ENCODE results near the gene MAGOHB.

Gene MAGOHB

DNA sequence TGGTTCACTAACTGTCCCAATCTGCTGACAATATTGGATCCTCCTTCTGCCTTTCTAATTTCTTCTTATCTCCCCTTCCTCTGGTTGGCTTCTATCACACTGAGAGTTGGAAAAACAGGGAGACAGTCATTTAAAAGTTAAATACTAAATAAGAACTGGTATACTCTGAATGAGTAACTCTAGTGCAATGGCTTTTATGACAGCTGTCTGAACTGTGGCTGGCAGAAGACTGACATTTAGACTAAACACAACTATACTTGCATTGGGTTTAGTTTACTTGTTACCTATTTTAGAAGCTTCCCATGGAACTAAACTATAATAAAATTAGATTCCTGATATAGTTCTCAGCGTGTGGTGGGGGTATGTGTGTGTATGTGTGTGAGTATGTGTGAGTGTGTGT, 7.9 kb upstream of the MAGOHB start:
- Histone ChIP-seq H2BK15ac (ENCODE audit: low read length) (no peak overlapping the region), H3K4me2 (ENCODE audit: insufficient read depth, low read length, poor library complexity, severe bottlenecking) (no peak overlapping the region), H3K27me3 (ENCODE audit: control insufficient read depth in 3 of 3, insufficient read depth in 3 of 3, low read depth in 1 of 3, low read length in 3 of 3) (peaks cover 0 to 23% (median 0%) of the 10 kb centered on the region in 3 experiments), H2BK5ac (ENCODE audit: low read length) (no peak overlapping the region), H2BK120ac (ENCODE audit: low read depth, low read length) (no peak overlapping the region), H3K9me3 (replicated peaks in 1 of 2; ENCODE audit: control insufficient read depth in 2 of 2, insufficient read depth in 1 of 2, low read depth in 1 of 2, low read length in 2 of 2) (no peaks in the 10 kb centered on the region), H3K18ac (ENCODE audit: low read length) (no peak overlapping the region), H2AK5ac (ENCODE audit: low read depth, low read length) (no peak overlapping the region), H3K23ac (ENCODE audit: low read depth, low read length, poor library complexity) (no peak overlapping the region), H3K4ac (ENCODE audit: low read length) (no peak overlapping the region), H3K36me3 (replicated peaks in 1 of 2; ENCODE audit: control insufficient read depth in 2 of 2, insufficient read depth in 2 of 2, low read length in 2 of 2) (no peaks in the 10 kb centered on the region), H3K9ac (ENCODE audit: low read depth, low read length, poor library complexity) (no peak overlapping the region), H3K79me1 (ENCODE audit: low read depth, low read length) (no peaks in the 10 kb centered on the region), H2AFZ (ENCODE audit: low read length) (no peak overlapping the region), H3K4me1 (ENCODE audit: control insufficient read depth in 2 of 2, insufficient read depth in 1 of 2, low read depth in 1 of 2, low read length in 2 of 2) (no peaks in the 10 kb centered on the region), H3K4me3 (ENCODE audit: low read length in 2 of 2) (no peak overlapping the region), H4K91ac (ENCODE audit: low read depth, low read length, poor library complexity) (no peak overlapping the region), H4K8ac (ENCODE audit: low read depth, low read length) (no peak overlapping the region), H3K14ac (ENCODE audit: low read length) (no peak overlapping the region), H3K27ac (replicated peaks; ENCODE audit: low read length) (no peak overlapping the region), H2BK12ac (ENCODE audit: low read length) (no peak overlapping the region)
- no CpG with 5 or more reads among the region's 1 CpG for WGBS, 2 donors (ENCODE audit: extremely low coverage in 2 of 2, insufficient read length in 2 of 2, insufficient replicate concordance in 1 of 2)
- no peak for DNase-seq (ENCODE audit: low spot score)

DNA sequence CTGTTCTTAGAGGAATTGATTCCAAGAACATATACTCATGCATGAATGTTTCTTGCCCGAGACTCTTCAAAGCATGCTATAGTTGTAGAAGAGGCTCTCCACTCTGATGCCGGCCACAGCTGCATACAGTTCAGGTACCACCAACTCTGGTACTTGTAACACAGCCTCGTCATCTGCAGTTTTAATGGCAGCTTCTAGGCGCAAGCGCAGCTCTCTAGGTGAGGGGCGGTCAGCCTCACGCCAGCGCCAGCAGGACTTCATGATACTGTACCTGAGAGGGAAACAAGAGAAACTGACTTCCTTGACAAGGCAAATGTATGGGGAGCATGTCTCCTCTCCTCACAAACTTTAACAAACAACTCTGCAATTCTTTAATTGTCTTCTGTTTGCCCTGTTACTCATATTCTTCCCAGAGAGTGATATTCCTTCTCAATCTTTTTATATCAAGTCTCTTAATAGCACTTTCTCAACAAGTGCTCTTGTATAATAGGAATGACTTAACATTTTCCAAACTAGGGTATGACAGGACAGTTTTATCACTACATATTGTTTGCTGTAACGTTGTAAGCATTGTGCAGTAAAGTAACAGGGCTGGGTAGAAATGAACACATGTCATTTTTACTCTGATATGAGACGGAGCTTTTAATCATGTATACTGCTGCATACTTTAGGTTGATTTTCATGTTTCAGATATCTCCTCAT, 6.8 kb upstream of the MAGOHB start:
- Histone ChIP-seq H3K4me1 (ENCODE audit: control insufficient read depth in 2 of 2, insufficient read depth in 1 of 2, low read depth in 1 of 2, low read length in 2 of 2) (no peaks in the 10 kb centered on the region), H2AK5ac (ENCODE audit: low read depth, low read length) (no peak overlapping the region), H3K4ac (ENCODE audit: low read length) (no peak overlapping the region), H3K27ac (replicated peaks; ENCODE audit: low read length) (no peak overlapping the region), H2AFZ (ENCODE audit: low read length) (no peak overlapping the region), H2BK15ac (ENCODE audit: low read length) (no peak overlapping the region), H3K79me1 (ENCODE audit: low read depth, low read length) (no peaks in the 10 kb centered on the region), H3K14ac (ENCODE audit: low read length) (no peak overlapping the region), H4K8ac (ENCODE audit: low read depth, low read length) (no peak overlapping the region), H3K27me3 (ENCODE audit: control insufficient read depth in 3 of 3, insufficient read depth in 3 of 3, low read depth in 1 of 3, low read length in 3 of 3) (peaks cover 0 to 23% (median 0%) of the 10 kb centered on the region in 3 experiments), H2BK5ac (ENCODE audit: low read length) (no peak overlapping the region), H3K36me3 (replicated peaks in 1 of 2; ENCODE audit: control insufficient read depth in 2 of 2, insufficient read depth in 2 of 2, low read length in 2 of 2) (no peaks in the 10 kb centered on the region), H2BK120ac (ENCODE audit: low read depth, low read length) (no peak overlapping the region), H2BK12ac (ENCODE audit: low read length) (no peak overlapping the region), H3K4me2 (ENCODE audit: insufficient read depth, low read length, poor library complexity, severe bottlenecking) (no peak overlapping the region), H3K9ac (ENCODE audit: low read depth, low read length, poor library complexity) (no peak overlapping the region), H3K9me3 (replicated peaks in 1 of 2; ENCODE audit: control insufficient read depth in 2 of 2, insufficient read depth in 1 of 2, low read depth in 1 of 2, low read length in 2 of 2) (no peaks in the 10 kb centered on the region), H3K23ac (ENCODE audit: low read depth, low read length, poor library complexity) (no peak overlapping the region), H3K4me3 (ENCODE audit: low read length in 2 of 2) (no peak overlapping the region), H4K91ac (ENCODE audit: low read depth, low read length, poor library complexity) (no peak overlapping the region), H3K18ac (ENCODE audit: low read length) (no peak overlapping the region)
- WGBS, 2 donors (ENCODE audit: extremely low coverage in 2 of 2, insufficient read length in 2 of 2, insufficient replicate concordance in 1 of 2), result no CpG with 5 or more reads among the region's 10 CpGs
- DNase-seq (ENCODE audit: low spot score), result no peak

DNA sequence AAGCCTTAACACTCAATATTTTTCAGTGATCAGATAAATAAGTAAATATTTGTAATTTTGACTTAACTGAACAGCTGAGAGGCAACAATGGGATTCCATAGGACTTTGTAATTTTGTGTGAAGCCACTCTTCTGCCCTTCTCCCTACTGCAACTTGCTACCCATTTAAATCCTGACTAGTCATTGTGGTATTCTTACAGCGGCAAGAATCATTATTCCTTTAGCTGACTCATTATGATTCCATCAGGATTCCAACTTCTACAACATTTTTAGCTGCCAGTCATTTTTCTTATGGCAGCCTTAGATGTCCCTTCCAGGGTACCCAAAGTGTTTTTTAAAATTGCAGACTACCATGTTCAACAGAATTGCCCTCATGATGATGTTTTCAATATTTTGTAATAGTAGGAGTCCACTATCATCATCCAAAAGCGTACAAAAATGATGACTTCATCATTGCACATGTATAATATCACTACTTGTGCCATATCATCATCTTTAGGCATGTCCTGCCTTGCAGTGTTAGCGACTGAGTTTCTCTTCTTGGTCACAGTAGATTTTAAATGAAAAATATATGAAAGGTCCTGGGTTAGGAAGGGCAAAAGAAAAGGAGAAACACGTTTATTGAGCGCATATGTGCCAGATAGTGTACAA, 5.1 kb upstream of the MAGOHB start:
- no peaks in the 10 kb centered on the region for H3K4me1 ChIP-seq (ENCODE audit: control insufficient read depth in 2 of 2, insufficient read depth in 1 of 2, low read depth in 1 of 2, low read length in 2 of 2)
- WGBS, 2 donors (ENCODE audit: extremely low coverage in 2 of 2, insufficient read length in 2 of 2, insufficient replicate concordance in 1 of 2), result no CpG with 5 or more reads among the region's 5 CpGs
- no peak overlapping the region for H3K18ac ChIP-seq (ENCODE audit: low read length)
- H3K14ac ChIP-seq (ENCODE audit: low read length), result no peak overlapping the region
- H3K4me3 ChIP-seq (ENCODE audit: low read length in 2 of 2), result no peak overlapping the region
- no peak overlapping the region for H4K8ac ChIP-seq (ENCODE audit: low read depth, low read length)
- no peaks in the 10 kb centered on the region for H3K36me3 ChIP-seq (replicated peaks in 1 of 2; ENCODE audit: control insufficient read depth in 2 of 2, insufficient read depth in 2 of 2, low read length in 2 of 2)
- H3K9me3 ChIP-seq (replicated peaks in 1 of 2; ENCODE audit: control insufficient read depth in 2 of 2, insufficient read depth in 1 of 2, low read depth in 1 of 2, low read length in 2 of 2), result no peaks in the 10 kb centered on the region
- no peak overlapping the region for H3K27ac ChIP-seq (replicated peaks; ENCODE audit: low read length)
- no peaks in the 10 kb centered on the region for H3K79me1 ChIP-seq (ENCODE audit: low read depth, low read length)
- H3K4me2 ChIP-seq (ENCODE audit: insufficient read depth, low read length, poor library complexity, severe bottlenecking), result no peak overlapping the region
- no peak overlapping the region for H2AFZ ChIP-seq (ENCODE audit: low read length)
- peaks cover 0 to 23% (median 0%) of the 10 kb centered on the region in 3 experiments for H3K27me3 ChIP-seq (ENCODE audit: control insufficient read depth in 3 of 3, insufficient read depth in 3 of 3, low read depth in 1 of 3, low read length in 3 of 3)
- no peak overlapping the region for H2AK5ac ChIP-seq (ENCODE audit: low read depth, low read length)
- H3K4ac ChIP-seq (ENCODE audit: low read length), result no peak overlapping the region
- no peak overlapping the region for H2BK5ac ChIP-seq (ENCODE audit: low read length)
- DNase-seq (ENCODE audit: low spot score), result no peak
- no peak overlapping the region for H2BK15ac ChIP-seq (ENCODE audit: low read length)
- no peak overlapping the region for H3K9ac ChIP-seq (ENCODE audit: low read depth, low read length, poor library complexity)
- H2BK12ac ChIP-seq (ENCODE audit: low read length), result no peak overlapping the region
- no peak overlapping the region for H4K91ac ChIP-seq (ENCODE audit: low read depth, low read length, poor library complexity)
- H3K23ac ChIP-seq (ENCODE audit: low read depth, low read length, poor library complexity), result no peak overlapping the region
- no peak overlapping the region for H2BK120ac ChIP-seq (ENCODE audit: low read depth, low read length)

DNA sequence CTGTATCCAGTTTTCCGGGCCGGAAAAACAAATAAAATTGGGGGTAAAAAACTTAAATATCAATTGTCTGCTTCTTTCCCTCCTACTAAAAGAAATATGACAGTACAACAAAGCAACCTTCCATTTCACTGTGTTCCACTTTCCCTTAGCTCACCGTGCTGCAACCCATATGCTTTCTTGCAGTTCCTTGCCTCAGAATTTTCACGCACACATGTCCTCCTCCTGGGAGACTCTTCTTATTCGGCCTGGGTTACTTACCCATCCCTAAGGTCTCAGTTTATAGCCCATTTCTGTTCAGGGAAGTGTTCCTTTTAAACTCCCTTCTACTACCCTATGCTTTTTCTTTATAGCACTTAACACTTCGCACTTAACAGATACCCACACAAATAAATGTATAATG, 4.5 kb upstream of the MAGOHB start:
- Histone ChIP-seq H3K4ac (ENCODE audit: low read length) (no peak overlapping the region), H2AK5ac (ENCODE audit: low read depth, low read length) (no peak overlapping the region), H2BK12ac (ENCODE audit: low read length) (no peak overlapping the region), H3K9me3 (replicated peaks in 1 of 2; ENCODE audit: control insufficient read depth in 2 of 2, insufficient read depth in 1 of 2, low read depth in 1 of 2, low read length in 2 of 2) (no peaks in the 10 kb centered on the region), H2AFZ (ENCODE audit: low read length) (no peak overlapping the region), H3K23ac (ENCODE audit: low read depth, low read length, poor library complexity) (no peak overlapping the region), H3K79me1 (ENCODE audit: low read depth, low read length) (peaks cover 3% of the 10 kb centered on the region), H3K14ac (ENCODE audit: low read length) (no peak overlapping the region), H3K18ac (ENCODE audit: low read length) (no peak overlapping the region), H2BK120ac (ENCODE audit: low read depth, low read length) (no peak overlapping the region), H3K4me1 (ENCODE audit: control insufficient read depth in 2 of 2, insufficient read depth in 1 of 2, low read depth in 1 of 2, low read length in 2 of 2) (no peaks in the 10 kb centered on the region), H2BK5ac (ENCODE audit: low read length) (no peak overlapping the region), H3K27me3 (ENCODE audit: control insufficient read depth in 3 of 3, insufficient read depth in 3 of 3, low read depth in 1 of 3, low read length in 3 of 3) (peaks cover 0 to 21% (median 0%) of the 10 kb centered on the region in 3 experiments), H3K36me3 (replicated peaks in 1 of 2; ENCODE audit: control insufficient read depth in 2 of 2, insufficient read depth in 2 of 2, low read length in 2 of 2) (no peaks in the 10 kb centered on the region), H3K4me3 (ENCODE audit: low read length in 2 of 2) (no peak overlapping the region), H4K8ac (ENCODE audit: low read depth, low read length) (no peak overlapping the region), H3K4me2 (ENCODE audit: insufficient read depth, low read length, poor library complexity, severe bottlenecking) (no peak overlapping the region), H2BK15ac (ENCODE audit: low read length) (no peak overlapping the region), H3K9ac (ENCODE audit: low read depth, low read length, poor library complexity) (no peak overlapping the region), H3K27ac (replicated peaks; ENCODE audit: low read length) (no peak overlapping the region), H4K91ac (ENCODE audit: low read depth, low read length, poor library complexity) (no peak overlapping the region)
- no CpG with 5 or more reads among the region's 6 CpGs for WGBS, 2 donors (ENCODE audit: extremely low coverage in 2 of 2, insufficient read length in 2 of 2, insufficient replicate concordance in 1 of 2)
- no peak for DNase-seq (ENCODE audit: low spot score)

Measured in neuronal stem cell (in vitro differentiated cells).